ENCODE measurements around the gene STPG2. TPM values are rescaled to one million over a fixed set of nuclear protein-coding genes. Genes with fewer than 3 reads are reported as not detected.

Gene STPG2
- polyA plus RNA-seq, 2 donors, result 0.02 TPM; not detected in 1

DNA sequence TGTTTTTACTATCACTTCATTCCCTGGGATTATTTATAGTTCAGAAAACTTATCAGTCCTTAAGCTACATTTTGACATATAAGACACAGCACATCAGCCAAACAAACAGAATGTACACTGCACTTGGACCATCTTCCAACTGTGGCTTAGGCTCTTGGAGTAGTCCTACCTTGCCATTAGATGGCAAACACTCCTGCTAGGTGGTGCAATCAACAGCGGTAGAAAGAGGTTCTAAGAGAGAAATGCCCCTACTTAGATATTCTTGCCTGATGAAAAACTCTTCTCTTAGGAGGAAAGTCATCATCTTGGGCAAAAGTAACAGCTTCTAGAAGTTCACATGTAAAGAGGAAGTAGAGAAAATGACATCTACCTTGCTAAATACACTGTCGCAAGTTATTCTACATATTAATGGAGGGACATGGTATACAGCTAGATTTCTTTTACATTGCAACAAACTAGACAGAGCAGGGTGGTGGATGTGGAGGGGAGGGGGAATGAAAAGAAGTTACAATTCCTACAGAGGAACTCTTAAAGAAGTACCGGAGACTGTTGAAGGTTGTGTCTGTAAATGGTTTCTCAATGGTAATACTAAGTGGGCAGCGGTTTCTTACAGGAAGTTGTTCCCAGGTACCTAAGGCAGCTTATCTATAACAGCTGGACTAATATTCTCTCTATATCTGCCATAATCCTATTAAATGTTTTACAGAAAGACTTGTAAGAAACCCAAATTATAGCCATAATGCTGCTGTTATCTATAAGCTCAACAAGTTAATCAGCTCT lies 8.1 kb upstream of the STPG2 start:
- WGBS, 2 donors, result 73 to 76% methylated on average over 4 of the region's 4 CpGs
- Histone ChIP-seq H3K27me3 (ENCODE audit: control insufficient read depth in 1 of 2, insufficient read depth in 2 of 2, low read length in 2 of 2) (no peaks in the 10 kb centered on the region), H3K4me1 (ENCODE audit: control insufficient read depth in 2 of 2, insufficient read depth in 2 of 2, low read length in 1 of 2) (no peaks in the 10 kb centered on the region), H3K36me3 (ENCODE audit: control insufficient read depth in 2 of 2, insufficient read depth in 2 of 2, low read length in 1 of 2) (no peaks in the 10 kb centered on the region), H3K27ac (ENCODE audit: low read depth in 2 of 2, low read length in 1 of 2) (no peak overlapping the region), H3K4me3 (ENCODE audit: low read depth in 1 of 2, low read length in 2 of 2) (no peak overlapping the region), H3K9me3 (ENCODE audit: control insufficient read depth in 2 of 2, insufficient read depth in 1 of 2, low read depth in 1 of 2, low read length in 1 of 2) (no peaks in the 10 kb centered on the region)

DNA sequence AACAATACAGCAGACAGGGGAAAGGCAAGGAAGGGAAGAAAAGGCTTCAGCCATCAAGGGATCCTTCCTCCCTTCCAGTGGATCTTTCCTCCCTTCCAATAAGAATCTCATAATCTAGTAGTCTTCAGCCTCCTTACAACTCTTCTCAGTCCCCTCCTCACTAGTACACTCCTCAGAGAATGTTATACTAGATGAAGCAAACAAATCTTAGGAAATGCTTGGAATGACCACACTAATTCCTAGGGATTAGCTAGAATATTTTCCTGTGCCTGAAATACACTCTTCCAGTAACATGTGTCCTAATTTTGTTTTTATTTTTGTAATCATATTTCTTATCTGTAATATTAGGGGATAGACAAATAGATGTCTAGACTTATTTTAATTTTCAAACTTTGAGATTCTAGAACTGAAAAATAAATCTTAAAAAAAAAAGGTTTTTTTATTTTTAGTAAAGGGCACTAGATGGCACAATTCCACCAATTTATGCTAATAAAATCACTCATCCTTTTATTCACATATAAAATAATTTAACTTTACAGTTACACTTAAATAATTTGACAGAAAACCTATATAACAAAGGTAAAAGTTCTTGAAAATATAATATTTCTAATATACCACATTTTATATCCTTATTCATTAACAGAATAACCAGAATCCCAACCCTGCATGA lies 7.0 kb upstream of the STPG2 start:
- no peaks in the 10 kb centered on the region for H3K27me3 ChIP-seq (ENCODE audit: control insufficient read depth in 1 of 2, insufficient read depth in 2 of 2, low read length in 2 of 2)
- H3K9me3 ChIP-seq (ENCODE audit: control insufficient read depth in 2 of 2, insufficient read depth in 1 of 2, low read depth in 1 of 2, low read length in 1 of 2), result no peaks in the 10 kb centered on the region
- H3K27ac ChIP-seq (ENCODE audit: low read depth in 2 of 2, low read length in 1 of 2), result no peak overlapping the region
- no peak overlapping the region for H3K4me3 ChIP-seq (ENCODE audit: low read depth in 1 of 2, low read length in 2 of 2)
- no peaks in the 10 kb centered on the region for H3K36me3 ChIP-seq (ENCODE audit: control insufficient read depth in 2 of 2, insufficient read depth in 2 of 2, low read length in 1 of 2)
- no peaks in the 10 kb centered on the region for H3K4me1 ChIP-seq (ENCODE audit: control insufficient read depth in 2 of 2, insufficient read depth in 2 of 2, low read length in 1 of 2)

DNA sequence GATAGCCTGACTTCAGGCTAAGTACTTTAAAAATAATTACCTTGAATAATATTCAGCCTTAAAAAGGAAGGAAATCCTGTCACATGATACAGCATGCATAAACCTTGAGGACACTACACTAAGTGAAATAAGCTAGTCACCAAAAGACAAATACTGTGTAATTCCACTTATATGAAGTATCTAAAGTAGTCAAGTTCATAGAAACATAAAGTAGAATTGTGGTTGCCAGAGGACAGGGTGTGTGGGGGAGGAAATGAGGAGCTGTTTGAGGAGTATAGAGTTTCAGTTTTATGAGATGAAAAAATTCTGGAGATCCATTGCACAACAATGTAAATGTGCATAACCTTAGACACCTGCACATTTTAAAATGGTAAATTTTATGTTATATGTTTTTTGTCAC lies 5.6 kb upstream of the STPG2 start:
- H3K4me3 ChIP-seq (ENCODE audit: low read depth in 1 of 2, low read length in 2 of 2), result no peak overlapping the region
- no peaks in the 10 kb centered on the region for H3K36me3 ChIP-seq (ENCODE audit: control insufficient read depth in 2 of 2, insufficient read depth in 2 of 2, low read length in 1 of 2)
- H3K9me3 ChIP-seq (ENCODE audit: control insufficient read depth in 2 of 2, insufficient read depth in 1 of 2, low read depth in 1 of 2, low read length in 1 of 2), result no peaks in the 10 kb centered on the region
- no peak overlapping the region for H3K27ac ChIP-seq (ENCODE audit: low read depth in 2 of 2, low read length in 1 of 2)
- H3K27me3 ChIP-seq (ENCODE audit: control insufficient read depth in 1 of 2, insufficient read depth in 2 of 2, low read length in 2 of 2), result no peaks in the 10 kb centered on the region
- no peaks in the 10 kb centered on the region for H3K4me1 ChIP-seq (ENCODE audit: control insufficient read depth in 2 of 2, insufficient read depth in 2 of 2, low read length in 1 of 2)

DNA sequence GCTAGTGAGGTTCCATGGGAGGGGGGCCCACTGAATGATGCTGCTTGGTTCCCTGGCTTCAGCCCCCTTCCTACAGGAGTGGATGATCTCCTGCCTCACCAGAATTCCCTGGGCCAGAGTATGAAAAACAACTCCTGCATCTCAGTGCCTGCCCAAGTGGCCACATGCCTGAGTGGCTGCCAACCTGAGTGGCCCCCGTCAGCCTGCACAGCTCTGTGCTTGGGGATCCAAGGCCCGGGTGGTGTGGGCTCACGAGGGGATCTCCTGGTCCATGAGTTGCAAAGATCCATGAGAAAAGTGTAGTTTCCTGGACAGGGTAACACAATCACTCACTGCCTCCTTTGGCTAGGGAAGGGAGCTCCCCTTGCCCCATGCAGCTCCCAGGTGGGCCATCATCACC lies 17.1 kb downstream of the STPG2 start:
- Histone ChIP-seq H3K9me3 (ENCODE audit: control insufficient read depth in 2 of 2, insufficient read depth in 1 of 2, low read depth in 1 of 2, low read length in 1 of 2) (no peaks in the 10 kb centered on the region), H3K27me3 (ENCODE audit: control insufficient read depth in 1 of 2, insufficient read depth in 2 of 2, low read length in 2 of 2) (no peaks in the 10 kb centered on the region), H3K27ac (ENCODE audit: low read depth in 2 of 2, low read length in 1 of 2) (no peak overlapping the region), H3K36me3 (ENCODE audit: control insufficient read depth in 2 of 2, insufficient read depth in 2 of 2, low read length in 1 of 2) (no peaks in the 10 kb centered on the region), H3K4me1 (ENCODE audit: control insufficient read depth in 2 of 2, insufficient read depth in 2 of 2, low read length in 1 of 2) (peaks cover 0 to 3% of the 10 kb centered on the region in 2 donors), H3K4me3 (ENCODE audit: low read depth in 1 of 2, low read length in 2 of 2) (no peak overlapping the region)
- WGBS, 2 donors, result 57 to 87% methylated on average over 3 of the region's 3 CpGs

DNA sequence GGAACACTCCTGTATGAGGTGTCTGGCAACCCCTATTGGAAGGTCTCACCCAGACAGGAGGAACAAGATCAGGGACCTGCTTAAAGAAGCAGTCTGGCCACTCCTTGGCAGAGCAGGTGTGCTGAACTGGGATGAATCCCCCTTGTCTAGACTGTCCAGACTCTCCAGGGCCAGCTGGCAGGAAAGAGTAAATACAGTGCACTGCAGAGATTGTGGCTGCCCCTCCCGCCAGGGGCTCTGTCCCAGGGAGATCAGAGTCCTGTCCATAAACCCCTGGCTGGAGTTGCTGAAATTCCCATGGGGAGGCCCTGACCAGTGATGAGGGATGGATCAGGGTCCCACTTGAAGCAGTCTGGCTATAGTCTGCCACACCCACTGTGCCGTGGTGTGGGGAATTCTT lies 17.7 kb downstream of the STPG2 start:
- no peak overlapping the region for H3K27ac ChIP-seq (ENCODE audit: low read depth in 2 of 2, low read length in 1 of 2)
- H3K36me3 ChIP-seq (ENCODE audit: control insufficient read depth in 2 of 2, insufficient read depth in 2 of 2, low read length in 1 of 2), result no peaks in the 10 kb centered on the region
- H3K4me3 ChIP-seq (ENCODE audit: low read depth in 1 of 2, low read length in 2 of 2), result no peak overlapping the region
- H3K27me3 ChIP-seq (ENCODE audit: control insufficient read depth in 1 of 2, insufficient read depth in 2 of 2, low read length in 2 of 2), result no peaks in the 10 kb centered on the region
- H3K9me3 ChIP-seq (ENCODE audit: control insufficient read depth in 2 of 2, insufficient read depth in 1 of 2, low read depth in 1 of 2, low read length in 1 of 2), result no peaks in the 10 kb centered on the region
- peaks cover 0 to 3% of the 10 kb centered on the region in 2 donors for H3K4me1 ChIP-seq (ENCODE audit: control insufficient read depth in 2 of 2, insufficient read depth in 2 of 2, low read length in 1 of 2)
- WGBS, 2 donors, result 42 to 63% methylated on average over 2 of the region's 2 CpGs

DNA sequence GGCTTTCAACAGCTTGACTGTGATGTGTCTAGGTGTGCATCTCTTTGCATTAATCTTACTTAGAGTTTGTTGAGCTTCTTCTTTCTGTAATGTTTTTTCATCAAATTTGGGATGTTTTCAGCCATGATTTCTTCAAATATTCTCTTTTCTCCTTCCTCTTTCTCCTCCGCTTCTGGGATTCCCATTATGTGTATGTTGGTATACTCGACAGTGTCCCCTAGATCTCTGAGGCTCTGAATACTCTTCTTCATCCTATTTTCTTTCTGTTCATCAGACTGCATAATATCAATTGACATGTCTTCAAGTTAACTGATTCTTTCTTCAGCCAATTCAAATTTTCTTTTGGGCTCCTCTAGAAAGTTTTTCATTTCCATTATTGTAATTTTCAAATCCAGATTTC lies 25.9 kb downstream of the STPG2 start:
- Histone ChIP-seq H3K4me1 (ENCODE audit: control insufficient read depth in 2 of 2, insufficient read depth in 2 of 2, low read length in 1 of 2) (no peaks in the 10 kb centered on the region), H3K4me3 (ENCODE audit: low read depth in 1 of 2, low read length in 2 of 2) (no peak overlapping the region), H3K27me3 (ENCODE audit: control insufficient read depth in 1 of 2, insufficient read depth in 2 of 2, low read length in 2 of 2) (no peaks in the 10 kb centered on the region), H3K27ac (ENCODE audit: low read depth in 2 of 2, low read length in 1 of 2) (no peak overlapping the region), H3K9me3 (ENCODE audit: control insufficient read depth in 2 of 2, insufficient read depth in 1 of 2, low read depth in 1 of 2, low read length in 1 of 2) (no peaks in the 10 kb centered on the region), H3K36me3 (ENCODE audit: control insufficient read depth in 2 of 2, insufficient read depth in 2 of 2, low read length in 1 of 2) (no peaks in the 10 kb centered on the region)
- WGBS, 2 donors, result 92 to 95% methylated on average over 2 of the region's 2 CpGs

DNA sequence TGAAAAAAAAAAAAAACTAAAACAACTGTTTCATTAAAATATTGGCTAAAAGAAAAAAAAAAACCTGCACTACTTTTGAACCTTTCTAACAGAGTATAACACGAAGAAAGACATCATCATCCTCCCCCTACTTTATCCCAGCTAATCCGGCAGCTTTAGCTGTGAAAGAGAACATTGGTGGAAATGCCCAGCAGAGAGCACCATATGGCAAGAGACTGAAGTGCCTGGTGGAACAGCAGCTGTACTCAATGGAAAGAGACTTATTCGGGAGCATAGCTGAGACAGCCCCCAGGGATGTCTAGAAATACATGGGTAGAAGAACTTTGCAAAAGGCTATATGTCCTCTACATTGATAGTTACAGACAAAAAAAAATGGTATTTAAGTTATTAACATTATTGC lies 30.3 kb downstream of the STPG2 start:
- no peaks in the 10 kb centered on the region for H3K4me1 ChIP-seq (ENCODE audit: control insufficient read depth in 2 of 2, insufficient read depth in 2 of 2, low read length in 1 of 2)
- no peaks in the 10 kb centered on the region for H3K36me3 ChIP-seq (ENCODE audit: control insufficient read depth in 2 of 2, insufficient read depth in 2 of 2, low read length in 1 of 2)
- H3K4me3 ChIP-seq (ENCODE audit: low read depth in 1 of 2, low read length in 2 of 2), result no peak overlapping the region
- H3K9me3 ChIP-seq (ENCODE audit: control insufficient read depth in 2 of 2, insufficient read depth in 1 of 2, low read depth in 1 of 2, low read length in 1 of 2), result no peaks in the 10 kb centered on the region
- 18 to 22% methylated on average over 3 of the region's 3 CpGs for WGBS, 2 donors
- no peak overlapping the region for H3K27ac ChIP-seq (ENCODE audit: low read depth in 2 of 2, low read length in 1 of 2)
- no peaks in the 10 kb centered on the region for H3K27me3 ChIP-seq (ENCODE audit: control insufficient read depth in 1 of 2, insufficient read depth in 2 of 2, low read length in 2 of 2)

DNA sequence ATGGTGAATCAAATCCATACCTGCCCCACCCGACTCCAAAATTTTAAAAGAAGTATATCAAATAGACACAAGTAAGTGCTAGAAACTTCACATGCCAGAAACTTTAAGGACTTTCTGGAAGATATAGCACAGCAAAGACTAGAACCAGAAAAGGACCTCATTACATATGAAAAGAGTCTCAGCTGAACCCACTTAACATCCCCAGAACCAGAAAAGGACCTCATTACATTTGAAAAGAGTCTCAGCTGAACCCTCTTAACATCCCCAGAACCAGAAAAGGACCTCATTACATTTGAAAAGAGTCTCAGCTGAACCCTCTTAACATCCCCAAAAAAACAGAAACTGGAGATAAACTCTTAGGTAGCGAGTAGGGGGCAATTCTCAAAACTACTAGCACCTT lies 32.3 kb downstream of the STPG2 start:
- Histone ChIP-seq H3K27me3 (ENCODE audit: control insufficient read depth in 1 of 2, insufficient read depth in 2 of 2, low read length in 2 of 2) (no peaks in the 10 kb centered on the region), H3K27ac (ENCODE audit: low read depth in 2 of 2, low read length in 1 of 2) (no peak overlapping the region), H3K4me3 (ENCODE audit: low read depth in 1 of 2, low read length in 2 of 2) (no peak overlapping the region), H3K36me3 (ENCODE audit: control insufficient read depth in 2 of 2, insufficient read depth in 2 of 2, low read length in 1 of 2) (no peaks in the 10 kb centered on the region), H3K4me1 (ENCODE audit: control insufficient read depth in 2 of 2, insufficient read depth in 2 of 2, low read length in 1 of 2) (no peaks in the 10 kb centered on the region), H3K9me3 (ENCODE audit: control insufficient read depth in 2 of 2, insufficient read depth in 1 of 2, low read depth in 1 of 2, low read length in 1 of 2) (no peaks in the 10 kb centered on the region)
- WGBS, 2 donors, result 91 to 93% methylated on average over 2 of the region's 2 CpGs

DNA sequence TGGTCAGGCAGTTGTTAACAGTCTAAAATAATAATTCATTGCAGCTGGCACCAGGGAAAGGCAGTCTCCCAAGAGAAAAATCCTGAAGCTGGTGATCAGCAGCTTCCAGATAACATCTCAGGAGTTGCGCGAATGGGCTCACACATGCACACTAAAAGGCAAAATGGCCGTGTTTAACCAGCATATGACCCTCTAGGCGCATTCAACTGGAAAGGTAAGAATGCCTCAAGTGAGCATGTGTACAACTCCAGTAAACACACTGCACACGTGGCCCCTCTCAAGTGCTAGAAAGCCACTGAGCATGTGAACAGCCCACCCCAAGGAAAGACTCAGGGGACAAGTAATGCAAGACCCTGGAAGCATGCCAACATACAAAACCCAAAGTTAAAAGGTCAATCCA lies 33.1 kb downstream of the STPG2 start:
- Histone ChIP-seq H3K36me3 (ENCODE audit: control insufficient read depth in 2 of 2, insufficient read depth in 2 of 2, low read length in 1 of 2) (no peaks in the 10 kb centered on the region), H3K27ac (ENCODE audit: low read depth in 2 of 2, low read length in 1 of 2) (no peak overlapping the region), H3K9me3 (ENCODE audit: control insufficient read depth in 2 of 2, insufficient read depth in 1 of 2, low read depth in 1 of 2, low read length in 1 of 2) (no peaks in the 10 kb centered on the region), H3K4me1 (ENCODE audit: control insufficient read depth in 2 of 2, insufficient read depth in 2 of 2, low read length in 1 of 2) (no peaks in the 10 kb centered on the region), H3K4me3 (ENCODE audit: low read depth in 1 of 2, low read length in 2 of 2) (no peak overlapping the region), H3K27me3 (ENCODE audit: control insufficient read depth in 1 of 2, insufficient read depth in 2 of 2, low read length in 2 of 2) (no peaks in the 10 kb centered on the region)
- WGBS, 2 donors, result 67 to 79% methylated on average over 5 of the region's 5 CpGs

DNA sequence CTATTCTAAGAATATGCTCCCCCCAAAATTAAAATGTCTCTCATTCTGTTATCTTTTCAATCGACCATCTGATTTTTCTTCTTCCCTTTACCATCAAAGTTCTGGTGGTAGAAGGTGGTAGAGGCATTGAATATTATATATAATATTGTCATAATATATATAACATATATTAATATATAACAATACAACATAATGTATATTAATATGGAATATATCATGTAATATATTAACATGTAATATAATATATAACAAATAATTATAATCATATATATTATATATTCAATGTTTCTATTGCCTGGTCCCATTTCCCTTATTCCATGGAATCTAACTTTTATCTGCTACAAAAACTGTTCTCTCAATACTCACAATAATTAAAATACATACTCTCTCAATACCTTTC lies 40.6 kb downstream of the STPG2 start:
- H3K27ac ChIP-seq (ENCODE audit: low read depth in 2 of 2, low read length in 1 of 2), result no peak overlapping the region
- no peaks in the 10 kb centered on the region for H3K36me3 ChIP-seq (ENCODE audit: control insufficient read depth in 2 of 2, insufficient read depth in 2 of 2, low read length in 1 of 2)
- H3K27me3 ChIP-seq (ENCODE audit: control insufficient read depth in 1 of 2, insufficient read depth in 2 of 2, low read length in 2 of 2), result no peaks in the 10 kb centered on the region
- H3K9me3 ChIP-seq (ENCODE audit: control insufficient read depth in 2 of 2, insufficient read depth in 1 of 2, low read depth in 1 of 2, low read length in 1 of 2), result no peaks in the 10 kb centered on the region
- WGBS, 2 donors, result 71 to 79% methylated on average over 1 of the region's 1 CpG
- no peaks in the 10 kb centered on the region for H3K4me1 ChIP-seq (ENCODE audit: control insufficient read depth in 2 of 2, insufficient read depth in 2 of 2, low read length in 1 of 2)
- no peak overlapping the region for H3K4me3 ChIP-seq (ENCODE audit: low read depth in 1 of 2, low read length in 2 of 2)

Measured in esophagus (tissue), 2 donors.